Measurements from ENCODE around the gene A2ML1.
"Not testable (repeated sequence)": the region's sequence is repeated elsewhere in the genome, so short reads cannot be mapped to it uniquely, and the experiment has no call there.

The A2ML1 gene

DNA sequence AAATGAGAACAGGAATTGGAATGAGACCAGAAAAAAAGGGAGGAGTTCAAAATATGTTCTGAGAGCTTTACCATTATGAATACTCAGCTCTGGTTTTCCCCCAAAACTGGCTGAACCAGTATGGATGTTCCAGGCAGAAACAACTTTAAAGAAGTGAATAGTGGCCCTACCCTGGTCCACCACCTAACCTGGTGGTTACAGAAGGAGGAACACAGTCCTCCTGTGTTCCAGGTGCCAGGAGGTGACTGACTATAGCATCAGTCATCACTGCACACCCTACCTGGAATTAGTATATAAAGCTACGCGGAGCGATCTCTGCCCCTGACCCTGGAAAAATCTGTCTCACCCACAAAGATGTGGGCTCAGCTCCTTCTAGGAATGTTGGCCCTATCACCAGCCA, at the start of gene A2ML1:
A2ML1 (plus strand) TSS at position 324 of the 400 bp plus-strand sequence; CDS start at position 355, 31 bp downstream.
- DNase-seq: no peak

GRCh38 chr12:8773461-8773860, 49.0 kb upstream of the A2ML1 start:
- no peak for DNase-seq

GRCh38 chr12:8779281-8779680, 43.1 kb upstream of the A2ML1 start:
- DNase-seq: no peak

GRCh38 chr12:8779862-8780261, 42.6 kb upstream of the A2ML1 start:
- DNase-seq: no peak

DNA sequence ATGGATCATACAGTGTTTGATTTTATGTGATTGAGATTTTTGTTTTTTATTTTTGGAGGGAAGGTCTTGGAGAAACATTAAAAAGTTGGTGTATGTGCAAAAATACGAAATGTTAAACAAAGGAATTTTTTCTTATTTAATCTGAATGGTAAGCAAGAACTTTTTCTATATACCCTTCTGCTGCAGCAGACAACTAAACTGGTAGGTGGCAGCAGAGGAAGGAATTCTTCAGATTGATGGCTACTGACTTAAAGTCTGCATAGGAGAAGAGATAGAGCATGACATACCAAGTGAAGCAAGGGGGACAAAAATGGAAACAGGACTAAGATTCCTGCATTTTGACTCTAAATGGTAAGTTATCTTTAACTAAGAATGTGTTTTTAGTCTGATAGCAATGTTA, 42.0 kb upstream of the A2ML1 start:
- no peak for DNase-seq

GRCh38 chr12:8781381-8782127, 40.9 kb upstream of the A2ML1 start:
- no peak for DNase-seq

- no peak for DNase-seq
These were observed 38.0 kb upstream of the A2ML1 start for GRCh38 chr12:8784290-8784888.

- no peak for DNase-seq
These were observed 36.9 kb upstream of the A2ML1 start for GRCh38 chr12:8785499-8785898.

GRCh38 chr12:8787206-8787605, 35.2 kb upstream of the A2ML1 start:
- not testable (repeated sequence) for DNase-seq

GRCh38 chr12:8788706-8789105, 33.7 kb upstream of the A2ML1 start:
- not testable (repeated sequence) for DNase-seq

DNA sequence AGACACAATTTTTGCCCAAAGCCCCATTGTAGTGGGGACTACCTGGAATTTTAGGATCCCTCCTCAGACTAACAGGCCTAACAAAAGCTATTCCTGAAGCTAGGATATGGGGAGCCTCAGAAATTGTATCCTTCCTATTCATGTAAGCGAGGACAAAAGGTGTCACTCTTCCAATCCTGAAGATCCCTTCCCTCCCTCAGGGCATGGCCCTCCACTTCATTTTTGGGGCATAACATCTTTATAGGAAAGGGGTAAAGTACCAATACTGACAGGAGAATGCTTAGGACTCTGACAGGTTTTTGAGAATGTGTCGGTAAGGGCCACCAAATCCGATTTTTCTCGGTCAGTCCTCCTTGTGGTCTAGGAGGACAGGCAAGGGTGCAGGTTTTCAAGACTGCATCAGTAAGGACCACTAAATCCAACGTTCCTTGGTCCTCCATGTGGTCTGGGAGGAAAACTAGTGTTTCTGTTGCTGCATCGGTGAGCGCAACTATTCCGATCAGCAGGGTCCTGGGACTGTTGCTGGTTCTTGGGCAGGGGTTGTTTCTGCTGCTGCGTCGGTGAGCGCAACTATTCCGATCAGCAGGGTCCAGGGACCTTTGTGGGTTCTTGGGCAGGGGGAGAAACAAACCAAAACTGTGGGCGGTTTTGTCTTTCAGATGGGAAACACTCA, 32.9 kb upstream of the A2ML1 start:
- not testable (repeated sequence) for DNase-seq

DNA sequence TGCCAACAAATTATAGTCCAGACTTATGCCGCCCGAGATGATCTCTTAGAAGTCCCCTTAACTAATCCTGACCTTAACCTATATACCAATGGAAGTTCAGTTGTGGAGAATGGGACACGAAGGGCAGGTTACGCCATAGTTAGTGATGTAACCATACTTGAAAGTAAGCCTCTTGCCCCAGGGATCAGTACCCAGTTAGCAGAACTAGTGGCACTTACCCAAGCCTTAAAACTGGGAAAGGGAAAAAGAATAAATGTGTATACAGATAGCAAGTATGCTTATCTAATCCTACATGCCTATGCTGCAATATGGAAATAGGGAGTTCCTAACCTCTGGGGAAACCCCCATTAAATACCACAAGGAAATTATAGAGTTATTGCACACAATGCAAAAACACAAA, 29.2 kb upstream of the A2ML1 start:
- not testable (repeated sequence) for DNase-seq

GRCh38 chr12:8794611-8795010, 27.8 kb upstream of the A2ML1 start:
- DNase-seq: not testable (repeated sequence)

- no peak for DNase-seq
These were observed 25.4 kb upstream of the A2ML1 start for GRCh38 chr12:8796831-8797626.

GRCh38 chr12:8801213-8801612, 21.2 kb upstream of the A2ML1 start:
- DNase-seq: not testable (repeated sequence)

GRCh38 chr12:8804833-8805232, 17.6 kb upstream of the A2ML1 start:
- DNase-seq: not testable (repeated sequence)

DNA sequence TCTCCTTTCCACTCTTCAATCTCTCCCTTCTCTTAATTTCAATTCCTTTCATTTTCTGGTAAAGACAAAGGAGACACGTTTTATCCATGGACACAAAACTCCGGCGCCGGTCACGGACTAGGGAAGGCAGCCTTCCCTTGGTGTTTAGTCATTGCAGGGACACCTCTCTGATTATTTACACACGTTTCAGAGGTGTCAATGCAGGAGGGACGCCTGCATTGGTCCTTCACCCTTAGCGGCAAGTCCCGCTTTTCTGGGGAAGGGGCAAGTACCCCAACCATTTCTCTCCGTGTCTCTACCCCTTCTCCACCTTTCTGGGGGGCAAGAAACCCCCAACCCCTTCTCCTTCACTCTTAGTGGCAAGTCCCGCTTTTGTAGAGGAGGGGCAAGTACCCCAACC, 16.9 kb upstream of the A2ML1 start:
- DNase-seq: not testable (repeated sequence)

DNA sequence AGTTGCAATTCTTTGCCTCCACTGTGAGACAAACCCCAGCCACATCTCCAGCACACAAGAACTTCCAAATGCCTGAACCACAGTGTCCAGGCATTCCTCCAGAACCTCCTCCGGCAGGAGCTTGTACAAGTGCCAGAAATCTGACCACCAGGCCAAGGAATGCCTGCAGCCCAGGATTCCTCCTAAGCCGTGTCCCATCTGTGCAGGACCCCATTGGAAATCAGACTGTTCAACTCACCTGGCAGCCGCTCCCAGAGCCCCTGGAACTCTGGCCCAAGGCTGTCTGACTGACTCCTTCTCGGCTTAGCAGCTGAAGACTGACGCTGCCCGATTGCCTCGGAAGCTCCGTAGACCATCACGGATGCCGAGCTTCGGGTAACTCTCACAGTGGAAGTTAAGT, 15.3 kb upstream of the A2ML1 start:
- not testable (repeated sequence) for DNase-seq

- not testable (repeated sequence) for DNase-seq
These were observed 12.3 kb upstream of the A2ML1 start for GRCh38 chr12:8810112-8810511.

GRCh38 chr12:8813572-8814357, 8.7 kb upstream of the A2ML1 start:
- DNase-seq: no peak

DNA sequence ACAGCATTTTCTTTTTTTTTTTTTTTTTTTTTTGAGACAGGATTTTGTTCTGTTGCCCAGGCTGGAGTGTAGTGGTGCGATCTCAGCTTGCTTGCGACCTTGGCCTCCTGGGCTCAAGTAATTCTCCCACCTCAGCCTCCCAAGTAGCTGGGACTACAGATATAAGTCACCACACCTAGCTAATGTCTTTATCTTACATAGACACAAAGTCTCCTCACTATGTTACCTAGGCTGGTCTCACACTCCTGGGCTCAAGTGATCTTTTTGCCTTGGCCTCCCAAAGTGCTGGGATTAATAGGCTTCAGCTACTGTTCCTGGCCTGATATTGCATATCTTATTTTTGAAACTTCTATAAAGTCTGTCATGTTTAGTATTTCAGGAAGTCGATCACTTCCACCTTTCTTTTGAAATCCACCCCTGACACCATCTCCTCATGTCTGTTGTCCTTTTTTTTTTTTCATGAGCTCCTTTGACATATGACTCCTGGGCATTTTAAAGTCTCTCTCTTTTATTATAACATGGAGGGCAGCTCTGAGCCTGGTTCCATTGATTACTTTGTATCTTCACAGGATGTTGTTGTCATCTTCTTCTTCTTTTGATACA, 5.9 kb upstream of the A2ML1 start:
- no peak for DNase-seq

GRCh38 chr12:8817856-8818255, 4.6 kb upstream of the A2ML1 start:
- DNase-seq: no peak

Measured in right hindlimb (tissue), 1 donor.